ENCODE measurements around the gene COQ2. TPM values are rescaled to one million over a fixed set of nuclear protein-coding genes. Genes with fewer than 3 reads are reported as not detected.

Gene COQ2
- polyA plus RNA-seq, 1 of the 3 experiments (the other 2 are of a cell fraction): 14.8 TPM

- Histone ChIP-seq H3K9ac (no peak overlapping the region), H3K9me2 (no peaks in the 10 kb centered on the region), H4K20me1 (ENCODE audit: insufficient read depth) (no peaks in the 10 kb centered on the region), H3K27ac (ENCODE audit: low read depth in 2 of 2, low read length in 1 of 2) (no peak overlapping the region), H3K27me3 (ENCODE audit: insufficient read depth) (no peaks in the 10 kb centered on the region), H3K9me3 (no peaks in the 10 kb centered on the region), H3K36me3 (replicated peaks in 1 of 2; ENCODE audit: control insufficient read depth in 1 of 2, insufficient read depth in 2 of 2, low read length in 1 of 2) (no peaks in the 10 kb centered on the region), H3K4me1 (ENCODE audit: control insufficient read depth in 1 of 2, insufficient read depth in 2 of 2, low read depth in 1 of 2, low read length in 1 of 2) (no peaks in the 10 kb centered on the region), H3K79me2 (ENCODE audit: insufficient read depth) (no peaks in the 10 kb centered on the region), H3K4me2 (no peak overlapping the region), H3K4me3 (ENCODE audit: low read depth in 2 of 2, low read length in 1 of 2) (no peak overlapping the region), H3F3A (replicated peaks; ENCODE audit: insufficient read depth) (no peaks in the 10 kb centered on the region), H2AFZ (ENCODE audit: low read depth) (no peak overlapping the region)
- POLR2A ChIA-PET: no interaction called here
- TF ChIP-seq MXI1 (IDR thresholded peaks at IDR 0.05; ENCODE audit: low read depth, low read length) (no peak), CHD2 (IDR thresholded peaks at IDR 0.05; ENCODE audit: low read length, partially characterized antibody) (no peak)
- 40% methylated on average over 1 of the region's 1 CpG for WGBS (ENCODE audit: low lambda C conversion rate)
- CTCF ChIA-PET: no interaction called here
- DNase-seq: no peak
Observed at GRCh38 chr4:83231620-83232076, 53.0 kb downstream of the COQ2 start.

- no peak for TF ChIP-seq FOSL2 (IDR thresholded peaks at IDR 0.05; ENCODE audit: borderline replicate concordance, low read depth)
- no peak for TF ChIP-seq FOXJ3 (CRISPR knock-in tag; IDR thresholded peaks at IDR 0.05)
- TF ChIP-seq SIN3A (IDR thresholded peaks at IDR 0.05; ENCODE audit: borderline replicate concordance, low read depth, low read length): no peak
- TF ChIP-seq RXRA (IDR thresholded peaks at IDR 0.05; ENCODE audit: borderline replicate concordance, low read depth): no peak
- TF ChIP-seq USF2 (IDR thresholded peaks at IDR 0.05; ENCODE audit: borderline replicate concordance, low read depth, low read length): no peak
- 38% methylated on average over 3 of the region's 3 CpGs for WGBS (ENCODE audit: low lambda C conversion rate)
- H3K4me2 ChIP-seq: no peak overlapping the region
- no peak overlapping the region for H2AFZ ChIP-seq (ENCODE audit: low read depth)
- H3K4me1 ChIP-seq (ENCODE audit: control insufficient read depth in 1 of 2, insufficient read depth in 2 of 2, low read depth in 1 of 2, low read length in 1 of 2): no peaks in the 10 kb centered on the region
- CTCF ChIA-PET: no interaction called here
- H3K27me3 ChIP-seq (ENCODE audit: insufficient read depth): no peaks in the 10 kb centered on the region
- no peak overlapping the region for H3K4me3 ChIP-seq (ENCODE audit: low read depth in 2 of 2, low read length in 1 of 2)
- H3K9me3 ChIP-seq: no peaks in the 10 kb centered on the region
- no peaks in the 10 kb centered on the region for H3K79me2 ChIP-seq (ENCODE audit: insufficient read depth)
- POLR2A ChIA-PET: no interaction called here
- no peaks in the 10 kb centered on the region for H3K9me2 ChIP-seq
- H4K20me1 ChIP-seq (ENCODE audit: insufficient read depth): no peaks in the 10 kb centered on the region
- H3K27ac ChIP-seq (ENCODE audit: low read depth in 2 of 2, low read length in 1 of 2): no peak overlapping the region
- DNase-seq: no peak
- no peak overlapping the region for H3K9ac ChIP-seq
- no peaks in the 10 kb centered on the region for H3K36me3 ChIP-seq (replicated peaks in 1 of 2; ENCODE audit: control insufficient read depth in 1 of 2, insufficient read depth in 2 of 2, low read length in 1 of 2)
- H3F3A ChIP-seq (replicated peaks; ENCODE audit: insufficient read depth): no peaks in the 10 kb centered on the region
Observed at GRCh38 chr4:83230928-83231327, 53.7 kb downstream of the COQ2 start.

- Histone ChIP-seq H3K9me2 (no peaks in the 10 kb centered on the region), H3K27me3 (ENCODE audit: insufficient read depth) (no peaks in the 10 kb centered on the region), H3K4me3 (ENCODE audit: low read depth in 2 of 2, low read length in 1 of 2) (no peak overlapping the region), H3K9ac (no peak overlapping the region), H3K79me2 (ENCODE audit: insufficient read depth) (no peaks in the 10 kb centered on the region), H3F3A (replicated peaks; ENCODE audit: insufficient read depth) (no peaks in the 10 kb centered on the region), H3K9me3 (no peaks in the 10 kb centered on the region), H2AFZ (ENCODE audit: low read depth) (no peak overlapping the region), H3K27ac (ENCODE audit: low read depth in 2 of 2, low read length in 1 of 2) (no peak overlapping the region), H3K4me2 (no peak overlapping the region), H4K20me1 (ENCODE audit: insufficient read depth) (no peaks in the 10 kb centered on the region), H3K4me1 (ENCODE audit: control insufficient read depth in 1 of 2, insufficient read depth in 2 of 2, low read depth in 1 of 2, low read length in 1 of 2) (no peaks in the 10 kb centered on the region), H3K36me3 (replicated peaks in 1 of 2; ENCODE audit: control insufficient read depth in 1 of 2, insufficient read depth in 2 of 2, low read length in 1 of 2) (no peaks in the 10 kb centered on the region)
- no peak for DNase-seq
- 61% methylated on average over 2 of the region's 3 CpGs for WGBS (ENCODE audit: low lambda C conversion rate)
- CTCF ChIA-PET: no interaction called here
- POLR2A ChIA-PET: no interaction called here
- TF ChIP-seq RXRA (IDR thresholded peaks at IDR 0.05; ENCODE audit: borderline replicate concordance, low read depth) (no peak), MXI1 (IDR thresholded peaks at IDR 0.05; ENCODE audit: low read depth, low read length) (no peak), EZH2phosphoT487 (IDR thresholded peaks at IDR 0.05; ENCODE audit: borderline replicate concordance, low read depth) (no peak), IRF3 (IDR thresholded peaks at IDR 0.05; ENCODE audit: low read depth, low read length) (no peak), RCOR1 (IDR thresholded peaks at IDR 0.05; ENCODE audit: low read length) (no peak), TCF12 (IDR thresholded peaks at IDR 0.05) (no peak), GABPA (IDR thresholded peaks at IDR 0.05; ENCODE audit: low read depth) (no peak), USF2 (IDR thresholded peaks at IDR 0.05; ENCODE audit: borderline replicate concordance, low read depth, low read length) (no peak), USF1 (IDR thresholded peaks at IDR 0.05; ENCODE audit: borderline replicate concordance, low read depth) (no peak), POLR2AphosphoS5 (IDR thresholded peaks at IDR 0.05; ENCODE audit: low read depth, low read length) (no peak)
Observed at GRCh38 chr4:83229791-83230190, 54.8 kb downstream of the COQ2 start.

Measured in SK-N-SH (cell line).